ENCODE measurements around the gene PRKCA.

GRCh38 chr17:66630379-66630778 lies 328.0 kb downstream of the PRKCA start:
- no peak for TF ChIP-seq GATA2 (IDR thresholded peaks at IDR 0.05; ENCODE audit: low read depth, low read length)
- no peak for TF ChIP-seq GATA3 (IDR thresholded peaks at IDR 0.05; ENCODE audit: low read depth, low read length)

All from SH-SY5Y (cell line).